A549 treated with DMSO at 1 μM for 4 hours (cell line): Measurements from ENCODE around the gene DYNLT4. TPM values are rescaled to one million over a fixed set of nuclear protein-coding genes. Genes with fewer than 3 reads are reported as not detected.

Source experiments
- total RNA-seq: library from RNA; stranded (reverse); fragments of 200-300 nt; extraction: Qiagen RNA extraction; gene quantifications from 5 replicates; pipeline ENCODE4 v1.2.3, GENCODE V29; 2022; ENCODE audit warnings: low read depth

DYNLT4 gene, protein sequence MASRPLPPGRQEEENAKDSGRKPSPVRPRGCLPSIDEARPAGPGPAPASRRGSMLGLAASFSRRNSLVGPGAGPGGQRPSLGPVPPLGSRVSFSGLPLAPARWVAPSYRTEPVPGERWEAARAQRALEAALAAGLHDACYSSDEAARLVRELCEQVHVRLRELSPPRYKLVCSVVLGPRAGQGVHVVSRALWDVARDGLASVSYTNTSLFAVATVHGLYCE
- total RNA-seq = 0.35 to 1.3 TPM (median 0.75 TPM) in 5 replicates

GRCh38 chr1:44806704-44807363, at the start of gene DYNLT4:
DYNLT4 (minus strand) TSS chr1:44807351; CDS start chr1:44806668, 683 bp downstream.

DNA sequence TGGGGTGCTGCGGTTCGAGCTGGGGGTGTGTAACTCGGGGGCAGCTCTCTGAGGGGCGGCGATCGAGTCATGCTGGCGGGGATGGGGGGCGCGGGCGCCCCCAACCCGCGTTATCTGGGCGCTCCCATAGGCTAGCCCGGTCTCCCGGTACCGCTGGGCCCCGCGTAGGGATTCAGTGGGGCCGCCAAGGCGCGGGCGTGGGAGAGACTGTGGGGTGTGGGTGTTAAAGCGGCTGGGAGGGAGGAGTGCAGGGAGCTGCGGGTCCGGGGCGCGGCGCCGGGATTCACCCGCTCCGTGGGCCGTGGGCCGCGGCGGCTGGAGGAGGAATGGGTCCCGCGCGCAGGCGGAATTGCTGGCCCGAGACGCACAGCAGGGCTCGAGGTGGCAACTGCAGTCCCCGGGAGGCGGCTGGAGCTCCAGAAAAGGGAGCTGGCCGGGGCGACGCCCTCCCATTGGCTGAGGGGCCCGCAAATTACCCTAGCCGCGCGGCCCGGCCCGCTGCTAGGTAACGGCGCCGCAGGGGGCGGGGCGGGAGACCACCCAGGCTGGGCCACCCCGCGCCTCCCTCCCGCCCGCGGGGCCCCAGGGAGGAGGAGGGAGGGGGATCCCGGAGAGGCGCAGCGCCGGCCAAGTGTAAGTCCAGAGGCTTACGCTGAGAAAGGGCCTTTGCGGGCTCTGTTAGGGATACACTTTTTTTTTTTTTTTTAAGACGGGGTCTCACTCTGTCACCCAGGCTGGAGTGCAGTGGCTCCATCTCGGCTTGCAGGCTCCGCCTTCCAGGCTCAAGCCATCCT, 35.9 kb upstream of the DYNLT4 start, which contains the start of gene PTCH2:
Gene PTCH2, minus strand, starts transcription at position 392 of the 794 bp plus-strand sequence. Its CDS starts 321 bp downstream, at position 71.

DNA sequence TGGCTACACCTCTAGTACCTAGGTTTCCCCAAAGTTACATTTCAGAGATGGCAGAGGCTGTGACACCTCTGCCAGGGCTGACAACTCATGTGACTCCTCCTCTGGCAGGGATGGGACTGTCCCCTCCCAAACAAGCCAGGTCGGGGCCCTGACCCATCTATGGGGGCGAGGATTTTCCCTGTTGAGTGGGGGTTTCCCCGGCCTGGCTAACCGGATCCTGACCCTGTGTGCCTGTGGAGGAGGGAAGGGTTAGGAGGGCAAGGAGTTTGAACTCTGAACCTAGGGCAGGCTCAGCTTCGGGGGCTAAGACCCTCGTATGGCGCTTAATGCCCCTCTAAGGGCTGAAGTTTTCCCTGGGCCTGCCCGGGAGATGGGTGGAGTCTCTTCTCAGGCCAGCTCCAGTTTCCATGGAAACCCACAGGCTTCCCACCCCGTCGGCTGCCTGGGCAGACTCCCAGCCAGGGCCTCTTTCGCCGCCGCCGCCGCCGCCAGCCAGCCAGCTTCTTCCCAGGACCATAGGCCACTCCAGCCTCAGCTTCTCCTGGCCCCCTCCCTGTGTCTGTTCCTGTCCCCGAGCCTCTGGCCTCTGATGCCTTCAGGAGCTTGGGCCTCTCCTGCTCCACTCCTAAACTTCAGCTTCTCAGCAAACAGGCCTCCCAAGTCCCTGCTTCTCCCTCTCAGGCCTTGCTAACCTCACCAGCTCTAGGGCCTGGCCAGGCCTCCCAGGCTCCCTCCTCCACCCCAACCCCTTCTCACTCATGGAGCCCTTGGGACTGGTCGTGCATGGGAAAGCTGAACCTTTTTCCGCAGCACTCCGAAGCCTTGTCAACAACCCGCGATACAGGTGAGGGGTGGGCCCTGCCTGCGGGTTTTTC, 1.1 kb upstream of the DYNLT4 start, which contains the start of gene BTBD19:
Gene BTBD19, plus strand, starts transcription at position 461 of the 875 bp plus-strand sequence. Its CDS starts 298 bp downstream, at position 759.

GRCh38 chr1:44799770-44800584, 7.2 kb downstream of the DYNLT4 start, which contains the start of gene PLK3:
PLK3 (plus strand) TSS chr1:44800377; CDS start chr1:44800464, 87 bp downstream.

DNA sequence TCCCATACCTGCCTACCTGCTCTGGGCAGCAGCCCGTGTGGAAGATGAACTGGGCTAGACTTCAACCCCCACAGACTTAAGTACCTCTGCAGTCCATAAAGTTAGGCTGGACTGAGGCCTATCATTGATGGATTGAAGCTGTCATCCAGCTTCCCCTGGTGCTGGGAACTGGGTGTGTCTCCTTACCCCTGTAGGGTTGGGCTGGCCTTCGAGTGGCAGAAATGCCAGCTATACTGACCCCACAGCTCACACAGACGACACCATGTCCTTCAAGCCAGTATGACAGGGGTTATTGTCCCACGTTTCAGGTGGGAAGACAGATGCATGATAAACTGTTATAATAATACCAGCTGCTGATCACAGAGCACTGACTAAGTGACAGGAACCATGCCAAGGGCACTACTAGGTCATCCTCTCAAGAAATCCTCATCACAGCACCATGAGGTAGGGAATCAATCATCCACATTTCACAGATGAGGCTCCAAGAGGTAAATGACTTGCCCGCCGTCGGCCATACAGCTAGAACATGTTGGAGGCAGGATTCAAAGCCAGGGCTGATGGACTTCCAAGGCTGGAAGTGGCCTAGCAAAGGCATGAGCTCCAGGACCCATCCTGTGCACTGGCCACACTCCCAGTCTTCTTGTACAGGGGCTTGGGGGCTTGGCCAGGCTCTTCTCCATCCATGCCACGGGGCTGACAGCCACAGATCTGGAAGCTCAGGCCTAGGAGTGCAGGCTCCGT, 18.9 kb downstream of the DYNLT4 start, which contains the start of gene BEST4:
Gene BEST4, minus strand, starts transcription at position 51 of the 741 bp plus-strand sequence. CDS start 465 bp downstream, outside the sequence.

GRCh38 chr1:44775078-44775929, 31.8 kb downstream of the DYNLT4 start, which contains the start of gene RPS8:
RPS8 (plus strand) TSS chr1:44775540; CDS start chr1:44775597, 57 bp downstream.

Other genes with a start within 250 kb of the DYNLT4 start
- gene TMEM53, start 132.9 kb downstream of the DYNLT4 start, total RNA-seq = 8.5 to 10.2 TPM (median 9.1 TPM) in 5 replicates
- gene ARMH1, start 132.6 kb downstream of the DYNLT4 start, total RNA-seq = 0.35 to 1.1 TPM (median 0.80 TPM) in 5 replicates
- not detected in 5 replicates for gene RNU5D-1, start 76.2 kb downstream of the DYNLT4 start, total RNA-seq
- 38.9 to 43.7 TPM (median 41.4 TPM) in 5 replicates for gene KIF2C, start 67.5 kb downstream of the DYNLT4 start, total RNA-seq
- gene RPS8, start 31.8 kb downstream of the DYNLT4 start, total RNA-seq = 1,523 to 1,715 TPM (median 1,655 TPM) in 5 replicates
- 0.15 to 0.66 TPM (median 0.37 TPM) in 5 replicates for gene BEST4, start 19.2 kb downstream of the DYNLT4 start, total RNA-seq
- gene PLK3, start 7.0 kb downstream of the DYNLT4 start, total RNA-seq = 14.9 to 20.3 TPM (median 16.0 TPM) in 5 replicates
- 2.4 to 3.9 TPM (median 3.1 TPM) in 5 replicates for gene BTBD19, start 1.2 kb upstream of the DYNLT4 start, total RNA-seq
- 0.08 to 0.28 TPM (median 0.23 TPM) in 5 replicates for gene PTCH2, start 35.9 kb upstream of the DYNLT4 start, total RNA-seq
- gene EIF2B3, start 179.2 kb upstream of the DYNLT4 start, total RNA-seq = 16.7 to 21.4 TPM (median 18.8 TPM) in 5 replicates
- 13.5 to 18.8 TPM (median 16.1 TPM) in 5 replicates for gene HECTD3, start 204.0 kb upstream of the DYNLT4 start, total RNA-seq
- gene UROD, start 204.9 kb upstream of the DYNLT4 start, total RNA-seq = 43.8 to 56.0 TPM (median 49.2 TPM) in 5 replicates